NCI-H2227 treated with DMSO at 0.1 percent for 48 hours (cell line): ENCODE results near the gene DNAH10.

Source experiments
- DNase-seq: peaks from one replicate; lab custom pipeline; 2025; lab: John Stamatoyannopoulos, UW

Gene DNAH10

DNA sequence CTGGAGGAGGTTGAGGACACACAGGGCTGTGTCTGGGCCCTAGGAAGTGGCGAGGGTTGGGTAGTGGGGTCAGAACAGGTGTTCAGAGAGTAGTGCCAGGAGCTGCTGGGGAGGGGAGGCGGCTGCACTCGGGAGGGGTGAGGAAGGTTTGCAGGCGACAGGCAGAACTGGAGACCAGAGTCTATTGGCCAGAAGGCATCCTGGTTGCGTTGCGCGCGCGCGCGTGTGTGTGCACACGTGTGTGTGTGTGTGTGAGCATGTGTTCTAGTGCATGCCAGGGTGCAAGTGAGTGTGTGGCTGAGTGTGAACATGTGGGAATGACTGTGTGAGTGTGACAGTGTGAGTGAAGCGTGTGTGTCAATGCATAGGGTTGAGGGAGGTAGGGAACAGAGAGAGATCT is 124.2 kb downstream of the DNAH10 start:
- no peak for DNase-seq

DNA sequence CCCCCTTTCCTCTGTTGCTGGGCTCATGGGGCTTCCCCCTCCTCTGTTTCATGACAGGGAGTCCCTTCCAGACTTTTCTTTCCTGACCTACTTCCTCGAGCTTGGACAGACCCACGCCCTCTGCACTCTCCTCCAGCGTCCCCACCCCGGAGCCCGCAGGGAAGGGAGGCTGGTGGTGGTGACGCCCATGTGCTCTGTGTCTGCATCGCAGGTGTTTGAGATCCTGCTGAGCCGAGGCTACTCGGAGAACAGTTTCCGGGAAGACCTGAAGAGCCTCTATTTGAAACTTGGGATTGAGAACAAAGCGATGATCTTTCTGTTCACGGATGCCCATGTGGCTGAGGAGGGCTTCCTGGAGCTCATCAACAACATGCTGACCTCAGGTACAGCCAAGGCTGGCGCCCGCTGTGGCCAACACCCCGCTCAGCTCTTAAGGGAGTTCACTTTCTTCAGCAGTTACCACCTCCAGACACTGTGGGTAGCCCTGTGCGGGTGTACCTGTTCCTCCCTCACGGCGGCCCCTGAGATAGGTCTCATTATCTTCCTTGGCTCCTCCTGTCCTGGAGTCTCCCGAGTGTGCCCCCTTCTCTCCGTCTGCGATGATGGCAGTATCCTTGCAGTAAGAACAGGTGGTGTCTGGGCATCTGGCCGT is 125.0 kb downstream of the DNAH10 start:
- DNase-seq: no peak

DNA sequence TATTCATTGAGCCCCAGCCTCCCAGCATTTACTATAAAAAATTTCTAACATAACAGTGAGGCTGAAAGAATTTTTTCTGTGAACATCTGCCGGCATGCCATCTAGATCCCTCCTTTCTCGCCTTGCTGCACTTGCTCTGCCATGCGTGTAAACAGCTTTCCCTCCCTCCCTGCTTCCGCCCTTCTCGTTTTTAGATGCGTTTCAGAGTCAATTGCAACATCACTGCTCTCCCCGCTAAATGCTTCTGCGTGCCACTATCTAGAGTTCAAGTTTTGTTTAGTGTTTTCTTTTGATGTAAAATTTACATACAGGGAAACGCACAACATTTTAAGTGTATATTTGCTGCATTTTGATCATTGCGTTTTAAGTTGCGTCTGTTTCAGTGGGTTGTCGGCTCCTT is 126.9 kb downstream of the DNAH10 start:
- no peak for DNase-seq

DNA sequence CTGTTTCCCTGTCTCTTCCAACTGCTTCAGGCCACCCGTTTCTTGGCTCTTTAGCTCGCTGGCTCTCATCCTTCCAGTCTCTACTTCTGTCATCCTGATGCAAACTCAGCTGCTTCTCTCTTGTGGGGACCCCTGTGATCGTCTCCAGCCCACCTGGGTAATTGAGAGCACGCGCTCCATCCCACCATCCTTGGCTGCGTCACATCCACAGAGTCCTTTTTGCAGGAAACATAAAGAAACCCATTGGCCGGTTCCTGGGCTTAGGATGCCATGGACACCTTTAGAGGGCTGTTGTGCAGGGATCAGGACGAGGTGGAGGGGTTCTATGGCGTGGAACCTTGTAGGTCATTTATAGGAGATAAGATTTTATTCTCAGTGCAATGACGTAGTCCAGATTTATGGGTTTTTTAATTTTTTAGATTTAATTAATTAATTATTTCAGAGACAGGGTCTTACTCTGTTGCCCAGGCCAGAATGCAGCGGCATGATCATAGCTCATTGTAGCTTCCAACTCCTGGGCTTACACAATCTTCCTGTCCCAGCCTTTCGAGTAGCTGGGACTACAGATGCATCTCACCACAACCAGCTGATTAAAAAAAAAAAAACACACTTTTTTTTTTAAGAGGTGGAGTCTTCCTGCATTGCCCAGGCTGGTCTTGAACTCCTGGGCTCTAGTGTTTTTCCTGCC is 127.9 kb downstream of the DNAH10 start:
- no peak for DNase-seq

DNA sequence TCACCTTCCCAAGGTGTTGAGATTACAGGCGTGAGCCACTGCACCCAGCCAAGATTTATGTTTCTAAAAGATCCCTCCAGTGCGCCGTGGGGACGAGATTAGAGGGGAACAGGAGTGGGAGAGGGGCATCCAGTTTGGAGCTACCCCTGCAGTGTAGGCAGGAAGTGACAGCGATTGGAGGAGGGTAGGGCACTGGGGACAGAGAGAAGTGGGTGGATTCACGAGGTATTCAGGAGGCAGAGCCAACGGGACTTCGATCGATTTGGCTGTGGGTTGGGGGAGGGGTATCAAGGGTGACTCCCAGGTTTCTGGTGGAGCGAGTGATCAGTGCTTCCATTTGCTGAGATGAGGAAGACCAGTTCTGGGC is 128.4 kb downstream of the DNAH10 start:
- no peak for DNase-seq

DNA sequence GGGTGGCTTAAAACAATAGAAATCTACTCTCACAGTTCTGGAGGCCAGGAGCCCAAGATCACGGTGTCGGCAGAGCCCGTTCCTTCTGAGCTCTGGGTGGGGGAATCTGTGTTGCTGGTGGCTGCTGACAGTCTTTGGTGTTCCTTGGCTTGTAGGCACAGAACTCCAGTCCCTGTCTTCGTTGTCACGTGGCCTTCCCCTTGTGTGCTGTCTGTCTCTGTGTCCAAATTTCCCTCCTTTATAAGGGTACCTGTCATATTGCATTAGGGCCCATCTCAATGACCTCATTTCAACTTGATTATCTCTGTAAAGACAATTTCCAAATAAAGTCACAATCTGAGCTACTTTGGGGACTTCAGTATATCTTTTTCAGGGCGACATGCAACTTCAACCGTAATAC is 128.9 kb downstream of the DNAH10 start:
- DNase-seq: no peak

DNA sequence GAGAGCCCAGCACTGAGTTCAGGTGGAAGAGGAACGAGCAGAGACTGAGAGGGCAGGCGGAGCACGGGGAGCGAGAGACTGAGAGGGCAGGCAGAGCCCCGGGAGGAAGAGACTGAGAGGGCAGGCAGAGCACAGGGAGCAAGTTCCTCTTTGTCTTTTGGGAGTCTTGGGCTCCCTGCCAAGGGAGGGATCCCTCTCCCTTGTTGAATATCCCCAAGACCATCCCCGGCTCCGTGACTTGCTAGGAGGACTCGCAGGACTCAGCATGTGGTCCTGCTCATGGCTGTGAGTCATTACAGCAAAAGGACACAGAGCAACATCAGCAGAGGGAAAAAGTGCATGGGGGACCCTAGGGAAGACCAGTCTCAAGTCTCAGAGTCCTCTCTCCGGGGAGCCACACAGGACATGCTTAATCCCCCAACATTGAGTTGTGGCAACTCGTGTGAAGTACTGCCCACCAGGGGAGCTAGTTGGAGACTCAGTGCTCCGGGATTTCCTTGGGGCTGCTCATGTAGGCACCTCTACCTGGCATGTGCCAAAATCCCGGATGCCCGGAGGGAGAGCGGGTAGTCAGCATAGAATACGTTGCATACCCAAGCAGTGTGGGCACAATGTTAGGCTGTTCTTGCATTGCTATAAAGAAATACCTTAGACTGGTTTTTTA is 129.5 kb downstream of the DNAH10 start:
- DNase-seq: no peak

DNA sequence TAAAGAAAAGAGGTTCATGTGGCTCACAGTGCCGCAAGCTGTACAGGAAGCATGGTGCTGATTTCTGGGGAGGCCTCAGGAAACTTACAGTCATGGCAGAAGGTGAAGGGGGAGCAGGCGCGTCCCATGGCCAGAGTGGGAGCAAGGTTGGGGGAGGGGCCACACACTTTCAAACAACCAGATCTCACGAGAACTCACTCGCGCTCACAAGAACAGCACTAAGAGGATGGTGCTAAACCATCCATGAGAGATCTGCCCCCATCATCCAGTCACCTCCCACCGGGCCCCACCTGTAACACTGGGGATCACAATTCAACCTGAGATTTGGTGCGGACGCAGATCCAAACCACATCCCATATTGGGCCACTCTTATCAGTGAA is 130.1 kb downstream of the DNAH10 start:
- DNase-seq: no peak

DNA sequence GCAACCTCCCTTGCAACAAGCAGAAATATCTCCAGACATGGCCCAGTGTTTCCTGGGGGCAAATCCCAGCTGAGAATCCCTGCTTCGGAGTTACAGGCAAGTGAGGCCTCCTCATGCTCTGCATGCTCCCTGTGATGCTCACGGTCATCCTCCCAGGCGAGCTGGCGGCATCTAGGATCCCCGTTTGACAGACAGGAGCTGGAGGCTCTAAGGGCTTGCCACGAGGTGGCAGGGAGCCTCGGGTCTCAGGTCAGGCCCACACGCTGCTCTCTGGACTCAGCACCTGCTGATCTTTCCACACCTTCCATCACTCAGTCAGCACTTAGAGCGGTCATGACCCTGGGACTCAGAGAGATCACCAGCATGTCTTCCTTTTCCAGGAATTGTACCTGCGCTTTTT is 130.8 kb downstream of the DNAH10 start:
- no peak for DNase-seq

DNA sequence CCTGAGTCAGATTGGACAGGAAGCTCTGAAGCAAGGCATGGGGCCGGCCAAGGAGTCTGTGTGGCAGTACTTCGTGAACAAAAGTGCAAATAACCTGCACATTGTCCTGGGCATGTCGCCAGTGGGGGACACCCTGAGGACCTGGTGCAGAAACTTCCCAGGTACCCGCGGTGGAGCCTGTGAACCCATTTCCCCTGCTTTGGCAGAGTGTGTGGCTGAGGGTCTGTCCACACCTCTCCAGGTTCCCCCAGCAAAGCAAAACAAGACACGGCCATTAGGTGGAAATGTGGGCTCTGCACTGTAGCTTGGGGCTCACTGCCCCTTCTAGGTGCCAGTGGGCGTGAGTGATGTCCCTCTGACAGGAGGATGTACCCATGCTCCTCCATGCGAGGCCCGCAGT is 131.2 kb downstream of the DNAH10 start:
- DNase-seq: no peak

DNA sequence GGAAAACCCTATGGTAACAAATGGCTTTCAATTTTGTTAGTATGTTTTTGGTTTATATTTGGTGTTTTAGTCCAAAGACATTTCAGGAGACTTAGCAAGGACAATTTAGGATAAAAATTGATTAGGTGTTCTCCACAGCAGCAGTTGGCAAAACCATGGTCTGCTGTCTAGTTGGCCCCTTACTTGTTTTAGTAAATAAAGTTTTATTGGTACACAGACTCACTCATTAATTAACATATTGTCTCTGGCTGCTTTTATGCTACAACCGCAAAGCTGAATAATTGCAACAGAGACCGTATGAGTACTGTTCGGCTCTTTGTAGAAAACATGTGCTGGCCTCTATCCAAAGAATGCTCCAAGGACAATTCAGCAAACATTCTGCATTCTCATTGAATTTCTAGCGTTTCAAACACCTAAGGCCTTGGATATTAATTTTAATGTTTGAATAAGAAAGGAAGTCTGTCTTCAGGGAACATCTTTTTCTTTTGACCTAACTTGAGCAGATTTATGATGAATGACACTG is 132.8 kb downstream of the DNAH10 start:
- no peak for DNase-seq

DNA sequence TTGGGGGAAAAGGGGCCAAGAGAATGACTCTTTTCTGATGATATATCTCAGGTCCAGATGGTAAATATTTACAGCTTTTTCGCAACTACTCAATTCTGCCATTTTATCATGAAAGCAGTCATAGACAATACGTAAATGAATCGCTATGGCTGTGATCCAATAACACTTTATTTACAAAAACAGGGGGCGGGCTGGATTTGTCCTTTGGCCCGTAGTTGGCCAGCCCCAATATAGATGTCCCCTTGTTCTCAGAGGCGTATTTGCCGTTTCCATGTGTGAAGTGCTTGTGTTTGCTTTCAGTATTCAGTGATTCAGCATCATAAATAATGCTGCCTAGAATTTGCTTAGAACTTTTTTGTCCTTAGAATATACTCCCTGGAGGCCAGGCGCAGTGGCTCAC is 133.3 kb downstream of the DNAH10 start:
- no peak for DNase-seq

DNA sequence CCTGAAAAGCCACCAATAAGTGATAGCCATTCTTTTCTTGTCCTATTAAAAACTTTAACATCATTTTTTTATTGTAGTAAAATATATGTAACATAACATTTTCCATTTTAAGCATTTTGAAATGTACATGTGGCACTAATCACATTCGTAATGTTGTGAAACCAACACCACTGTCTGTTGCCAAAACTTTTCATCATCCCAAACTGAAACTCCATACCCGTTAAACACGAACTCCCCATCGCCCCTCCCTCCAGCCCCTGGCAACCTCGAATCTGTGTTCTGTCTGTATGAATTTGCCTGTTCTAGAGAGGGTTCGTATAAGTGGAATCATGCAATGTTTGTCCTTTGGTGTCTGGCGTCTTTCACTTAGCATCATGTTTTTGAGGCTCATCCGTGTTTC is 134.7 kb downstream of the DNAH10 start:
- DNase-seq: no peak

DNA sequence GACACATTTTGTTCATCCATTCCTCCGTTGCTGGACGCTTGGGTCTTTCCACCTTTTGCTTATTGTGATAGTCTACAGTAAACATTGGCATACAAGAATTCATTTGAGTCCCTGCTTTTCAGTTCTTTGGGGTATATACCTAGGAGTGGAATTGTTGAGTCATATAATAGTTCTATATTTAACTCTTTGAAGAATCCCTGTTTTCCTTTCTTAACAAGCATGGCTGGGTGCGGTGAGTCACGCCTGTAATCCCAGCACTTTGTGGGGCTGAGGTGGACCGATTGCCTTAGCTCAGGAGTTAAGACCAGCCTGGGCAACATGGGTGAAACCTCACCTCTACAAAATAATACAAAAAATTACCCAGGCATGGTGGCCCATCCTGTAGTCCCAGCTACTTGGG is 135.1 kb downstream of the DNAH10 start:
- no peak for DNase-seq

DNA sequence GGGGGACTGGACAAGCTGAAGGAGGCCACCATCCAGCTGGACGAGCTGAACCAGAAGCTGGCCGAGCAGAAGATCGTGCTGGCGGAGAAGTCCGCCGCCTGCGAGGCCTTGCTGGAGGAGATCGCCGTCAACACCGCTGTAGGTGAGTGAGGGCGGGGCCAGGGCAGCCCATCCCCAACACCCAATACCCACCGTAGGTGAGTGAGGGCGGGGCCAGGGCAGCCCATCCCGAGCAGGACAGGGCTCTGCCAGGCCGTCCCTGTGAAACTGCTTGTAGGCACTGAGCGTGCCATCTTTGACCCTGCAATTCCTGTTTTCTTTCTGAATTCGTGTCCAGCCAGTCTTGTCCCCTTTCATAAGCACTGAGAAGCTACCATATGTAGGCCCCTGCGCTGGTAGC is 136.6 kb downstream of the DNAH10 start:
- DNase-seq: no peak

DNA sequence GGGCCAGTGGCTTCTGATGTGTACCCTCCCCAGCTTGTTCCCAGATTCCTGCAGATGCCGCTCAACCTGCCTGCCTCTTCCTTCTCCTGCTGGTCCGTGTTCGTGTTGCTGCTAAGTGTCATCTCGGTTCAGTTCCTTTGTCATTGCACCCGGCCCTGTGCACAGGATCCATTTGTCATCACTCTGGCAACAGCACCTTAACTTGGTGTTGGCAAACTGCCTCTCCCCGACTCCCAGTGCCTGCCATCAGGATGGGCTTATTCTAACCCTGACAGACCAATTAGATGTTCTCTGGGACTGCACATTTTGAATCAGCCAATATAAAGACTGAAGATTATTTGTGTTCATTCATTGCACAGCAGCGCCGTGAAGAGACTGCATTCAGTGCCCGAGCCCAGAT is 137.3 kb downstream of the DNAH10 start:
- DNase-seq: no peak

DNA sequence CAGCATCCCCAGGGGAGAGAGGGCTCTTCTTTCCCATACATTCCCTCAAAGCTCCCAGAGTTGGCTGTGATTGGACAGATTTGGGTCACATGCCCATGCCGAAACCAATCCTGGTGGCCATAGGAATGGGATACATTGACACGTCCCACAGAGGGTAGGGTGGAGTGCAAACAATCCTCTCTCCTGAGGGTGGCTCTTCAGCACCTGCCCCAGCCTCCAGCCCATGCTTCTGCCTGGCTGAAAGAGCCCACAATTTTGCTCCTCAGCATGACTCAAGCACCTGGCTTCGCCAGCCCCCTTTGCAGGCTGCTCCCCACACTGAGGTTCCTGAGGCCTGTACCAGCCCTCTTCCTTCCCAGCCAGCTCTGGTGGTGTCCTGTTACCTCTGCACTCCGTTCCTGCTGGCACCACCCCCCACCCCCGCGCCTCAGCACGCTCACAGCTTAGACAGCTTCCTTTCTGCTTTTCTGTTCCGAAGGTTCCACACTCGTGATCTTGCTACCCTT is 138.8 kb downstream of the DNAH10 start:
- no peak for DNase-seq

DNA sequence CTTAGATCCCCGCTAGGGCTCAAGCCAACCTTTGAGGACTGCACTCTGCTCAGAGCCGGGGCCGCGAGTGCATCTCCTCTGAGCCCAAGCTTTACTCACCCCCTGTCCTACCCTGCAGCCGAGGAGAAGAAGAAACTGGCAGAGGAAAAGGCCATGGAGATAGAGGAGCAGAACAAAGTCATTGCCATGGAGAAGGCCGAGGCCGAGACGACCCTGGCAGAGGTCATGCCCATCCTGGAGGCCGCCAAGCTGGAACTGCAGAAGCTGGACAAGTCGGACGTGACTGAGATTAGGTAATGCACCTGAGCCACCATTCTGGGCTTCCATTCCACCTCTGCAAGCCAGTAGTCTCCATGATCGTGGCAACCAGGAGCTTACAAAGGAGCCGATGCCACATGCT is 140.7 kb downstream of the DNAH10 start:
- no peak for DNase-seq

DNA sequence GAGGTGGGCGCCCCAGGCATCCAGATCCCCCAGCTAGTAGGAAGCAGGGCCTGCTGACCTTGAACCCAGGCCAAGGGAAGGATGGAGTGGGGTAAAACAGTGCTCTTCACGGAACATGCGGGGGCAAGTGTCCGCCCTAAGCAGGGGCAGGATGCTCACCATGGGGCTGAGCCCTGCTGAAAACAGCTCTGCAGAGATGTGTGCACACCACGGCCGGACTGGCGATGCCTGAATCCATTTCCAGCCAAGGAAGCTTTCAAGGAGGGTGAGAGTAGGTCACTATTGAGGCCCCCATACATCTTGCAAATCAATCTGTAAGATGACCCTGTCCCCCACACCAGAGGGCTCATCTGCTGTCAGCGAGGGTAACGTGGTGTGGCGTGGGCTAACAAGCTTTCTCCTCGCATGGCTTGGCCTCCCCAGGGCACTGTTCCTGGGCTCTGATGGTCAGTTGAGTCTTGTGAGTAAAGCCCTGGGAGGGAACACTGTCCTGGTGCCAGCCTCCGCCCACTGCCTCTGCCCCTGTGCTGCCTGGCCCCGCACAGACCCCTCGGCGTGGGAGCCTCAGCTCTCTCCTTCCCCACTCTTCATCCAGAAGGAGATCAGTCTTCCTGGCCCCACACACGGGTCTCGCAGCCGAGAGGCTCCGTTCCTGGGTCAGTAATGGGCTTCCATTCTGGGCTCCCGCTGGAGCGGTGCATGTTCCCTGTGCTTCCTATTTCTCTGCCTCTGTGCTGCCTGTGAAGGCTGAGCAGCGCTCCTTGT is 141.4 kb downstream of the DNAH10 start:
- no peak for DNase-seq

DNA sequence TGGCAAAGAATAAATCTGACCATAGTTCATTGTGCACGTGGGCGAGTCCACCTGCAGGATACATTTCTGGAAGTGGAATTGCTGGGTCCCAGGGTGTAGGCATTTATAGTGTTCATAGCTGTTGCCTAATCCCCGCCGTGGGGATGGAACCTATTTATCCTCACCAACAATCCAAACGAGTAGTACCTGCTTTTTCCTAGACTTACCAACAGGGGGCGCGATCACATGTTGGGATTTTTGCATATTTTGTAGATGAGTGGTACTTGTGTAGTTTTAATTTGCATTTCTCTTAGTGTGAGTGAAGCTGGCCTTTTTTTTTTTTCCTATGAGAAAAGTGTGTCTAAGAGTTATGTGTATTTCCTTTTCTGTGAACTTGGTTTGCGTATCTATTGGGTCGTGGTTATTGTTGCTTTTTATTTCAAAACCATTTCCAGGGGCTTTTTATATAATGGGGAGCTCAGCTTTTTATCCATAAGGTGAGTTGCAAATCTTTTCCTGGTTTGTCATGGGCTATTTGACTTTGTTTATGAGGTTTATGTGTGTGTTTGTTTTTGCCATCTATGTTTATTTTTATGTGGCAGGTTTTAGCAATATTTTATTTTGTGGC is 143.3 kb downstream of the DNAH10 start:
- DNase-seq: no peak

DNA sequence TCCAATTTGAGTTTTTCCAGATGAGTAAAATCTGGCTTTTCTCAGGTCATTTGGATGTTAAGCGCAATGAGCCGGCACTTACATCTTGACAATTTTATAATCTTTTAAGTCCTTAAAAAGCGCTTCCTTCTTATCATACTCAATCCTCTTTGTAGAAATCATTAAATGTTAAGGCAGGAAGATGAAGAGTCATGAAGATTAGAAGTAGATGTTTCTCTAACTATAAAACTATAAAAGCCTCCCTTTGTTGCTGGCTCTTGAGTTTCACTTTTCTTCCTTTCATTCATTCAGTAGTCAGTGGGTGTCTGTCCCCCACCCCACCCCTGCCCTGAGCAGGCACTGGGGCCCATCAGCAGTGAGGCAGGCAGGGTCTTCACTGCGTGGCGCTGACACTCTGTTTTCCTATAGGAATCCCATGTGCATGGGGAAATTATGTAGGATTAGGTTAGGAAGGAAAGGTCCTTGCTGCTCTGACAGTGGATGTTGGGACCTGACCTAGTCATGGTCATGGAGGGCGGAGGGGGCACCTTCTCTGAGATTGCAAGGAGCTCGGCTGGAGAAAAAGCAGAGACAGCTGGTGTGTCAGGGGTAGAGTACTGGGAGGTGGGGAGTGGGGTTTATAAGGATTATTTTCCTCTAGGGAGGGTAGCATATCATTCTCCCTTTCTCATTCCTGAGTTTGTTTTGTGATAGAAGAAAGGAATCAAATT is 144.8 kb downstream of the DNAH10 start:
- DNase-seq: no peak
